Right ventricle myocardium superior (tissue), 1 donor: Measurements from ENCODE around the gene BFSP2. TPM values are rescaled to one million over a fixed set of nuclear protein-coding genes. Genes with fewer than 3 reads are reported as not detected.

Experiments used
- ATAC-seq: fragments of 200-7000 bp; cut with Tn5 transposase; one replicate; pipeline ENCODE4 v1.9.1; 2020; ENCODE audit warnings: mild to moderate bottlenecking; ENCODE audit not compliant: poor library complexity
- DNase-seq: peaks from one replicate; pipeline ENCODE4 v3.0.0-alpha.2; 2020
- intact Hi-C: fragments of 100-400 bp; cut with DNase I; formaldehyde crosslinking; loops from one replicate; pipeline ENCODE4 v1.11.2; 2022
- total RNA-seq: library from RNA; stranded (reverse); fragmentation: NEBNext Ultra II Directional; extraction: Animal tissue kit (Norgen Biotek cat#: 25700); gene quantifications from one replicate; pipeline ENCODE4 v1.2.1, GENCODE V29; 2021
- donor health status: DM: no; HTN: yes; CAD: no; lungs with severe emphysema.

The BFSP2 gene
- total RNA-seq, 1 donor from 2014 or later = not detected

- no peak for DNase-seq
- no peak for ATAC-seq
- intact Hi-C loops = no loop called here
Measured at GRCh38 chr3:133408961-133409360, 9.1 kb downstream of the BFSP2 start.

GRCh38 chr3:133410191-133410892 lies 10.5 kb downstream of the BFSP2 start:
- ATAC-seq (no peak), DNase-seq (no peak)
- intact Hi-C loops = no loop called here

- ATAC-seq (peak; percentile 59), DNase-seq (no peak)
- intact Hi-C loops = no loop called here
Measured at GRCh38 chr3:133412183-133413132, 12.6 kb downstream of the BFSP2 start.

DNA sequence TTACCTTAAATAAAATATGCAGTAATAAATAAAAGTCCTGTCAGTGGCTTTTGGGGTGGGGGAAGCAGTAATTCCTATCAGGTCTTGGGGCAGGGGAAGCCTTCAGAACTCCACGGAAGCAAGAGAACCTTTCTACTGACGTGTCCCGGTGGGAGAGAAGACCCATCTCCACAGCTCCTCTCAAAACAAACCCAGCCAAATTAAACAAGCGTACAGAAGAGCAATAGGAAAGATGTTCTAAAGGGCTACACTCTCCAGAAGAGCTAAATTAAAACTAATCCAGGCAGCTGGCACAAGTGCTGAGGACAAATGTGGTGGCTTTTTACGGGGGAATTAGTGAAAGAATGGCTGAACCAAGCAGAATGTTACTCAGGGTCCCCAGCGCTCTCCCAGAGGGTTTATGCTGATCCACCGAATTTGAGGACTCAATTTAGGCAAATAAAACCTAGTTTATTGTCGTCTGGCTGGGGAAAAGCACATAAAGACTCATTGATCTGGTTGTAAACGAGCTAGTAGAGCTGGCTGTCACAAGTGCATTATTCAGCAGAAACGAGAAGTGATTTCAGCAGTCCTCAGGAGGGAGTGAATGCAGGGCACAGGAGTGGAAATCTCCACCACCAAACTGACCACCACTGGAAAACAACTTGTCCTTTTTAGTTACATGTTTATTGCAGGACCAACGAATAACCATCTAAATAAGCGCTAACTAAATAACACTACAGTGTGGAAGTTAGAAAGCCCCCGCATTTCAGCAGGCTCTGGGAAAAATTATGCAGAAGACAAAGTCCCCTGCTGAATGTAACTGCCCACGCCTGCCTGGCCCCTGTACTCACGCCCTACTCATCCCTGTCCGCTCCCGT lies 13.5 kb downstream of the BFSP2 start:
- ATAC-seq (peak; percentile 74), DNase-seq (no peak)
- intact Hi-C loops = no loop called here

GRCh38 chr3:133414021-133414392 lies 14.2 kb downstream of the BFSP2 start:
- no peak for ATAC-seq
- intact Hi-C loops = no loop called here
- DNase-seq = no peak

- DNase-seq (no peak), ATAC-seq (no peak)
- intact Hi-C loops = no loop called here
Measured at GRCh38 chr3:133418361-133418760, 18.5 kb downstream of the BFSP2 start.

DNA sequence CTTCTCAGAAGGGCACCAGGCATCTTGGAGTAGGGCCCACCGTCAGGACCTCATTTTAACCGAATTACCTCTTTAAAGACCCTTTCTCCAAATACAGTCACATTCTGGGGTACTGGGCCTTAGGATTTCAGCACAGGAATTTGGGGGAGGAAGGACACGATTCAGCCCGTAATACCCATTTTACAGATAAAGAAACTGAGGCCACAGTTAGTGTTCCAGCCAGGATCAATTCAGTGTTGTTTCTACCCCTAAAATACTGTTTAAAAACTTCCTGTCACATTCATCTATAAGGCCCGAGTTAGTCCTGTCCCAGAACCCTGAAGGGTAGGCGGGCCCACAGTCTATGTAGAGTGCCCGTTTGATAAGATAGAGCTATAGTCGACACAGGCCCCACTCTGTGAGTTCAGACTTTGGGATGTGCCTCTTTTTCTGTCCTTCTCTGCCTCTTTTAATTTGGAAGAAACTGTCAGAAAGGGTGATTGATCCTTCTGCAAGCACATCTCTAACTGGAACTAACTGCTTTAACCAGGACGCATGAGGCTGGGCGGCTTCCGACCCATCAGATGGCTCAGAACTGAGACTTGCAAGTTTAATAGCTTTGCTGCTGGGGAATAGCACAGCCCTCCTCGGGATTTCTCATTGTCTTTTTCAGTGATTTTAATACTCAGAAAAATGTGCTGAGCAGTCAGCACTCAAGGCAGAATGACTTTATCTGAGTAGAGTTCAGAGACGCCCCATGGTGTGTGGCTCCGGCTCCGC lies 19.5 kb downstream of the BFSP2 start:
- ATAC-seq (no peak), DNase-seq (no peak)
- intact Hi-C loops = no loop called here

DNA sequence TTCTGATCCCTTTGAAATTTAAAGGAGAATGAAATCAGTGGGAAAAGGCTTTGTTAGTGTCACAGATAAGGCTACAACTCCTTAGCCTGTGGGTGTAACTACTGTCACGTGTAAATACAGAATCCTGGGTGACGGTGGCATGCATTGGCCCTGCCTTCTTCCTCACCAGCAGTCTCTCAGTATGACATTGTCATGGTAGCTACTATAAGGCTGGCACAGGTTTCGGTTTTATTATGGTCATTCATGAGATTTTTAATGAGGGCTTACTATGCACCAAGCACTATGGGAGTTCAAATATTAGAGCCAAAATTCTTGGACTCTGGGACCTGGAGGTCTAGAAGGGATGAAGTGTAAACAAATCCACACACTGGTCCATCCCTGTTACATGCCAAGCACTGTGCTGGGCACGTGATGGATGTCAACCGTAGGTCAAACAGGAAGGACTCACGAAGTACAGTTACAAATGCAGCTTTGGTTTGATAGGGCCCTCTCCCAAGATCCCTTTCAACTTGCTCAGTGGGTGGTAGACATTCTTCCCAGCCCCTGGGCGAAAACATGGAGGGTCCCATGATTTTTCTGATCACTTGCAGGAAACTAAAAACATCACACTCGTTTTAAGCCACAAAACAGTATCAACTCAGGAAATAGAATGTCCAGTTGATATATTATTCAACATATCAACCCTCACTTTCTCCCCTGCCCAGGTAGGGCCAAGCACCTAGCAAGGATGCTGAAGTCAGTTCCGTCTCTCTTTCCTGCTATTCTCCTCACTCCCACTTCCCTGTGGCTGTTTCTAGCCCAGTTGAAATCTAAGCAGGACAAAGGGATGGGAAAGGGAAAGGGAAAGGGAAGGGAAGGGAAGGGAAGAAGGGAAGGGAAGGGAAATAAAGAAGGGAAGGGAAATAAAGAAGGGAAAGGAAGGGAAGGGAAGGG lies 25.3 kb downstream of the BFSP2 start:
- ATAC-seq = no peak
- no peak for DNase-seq
- intact Hi-C loops = no loop called here

DNA sequence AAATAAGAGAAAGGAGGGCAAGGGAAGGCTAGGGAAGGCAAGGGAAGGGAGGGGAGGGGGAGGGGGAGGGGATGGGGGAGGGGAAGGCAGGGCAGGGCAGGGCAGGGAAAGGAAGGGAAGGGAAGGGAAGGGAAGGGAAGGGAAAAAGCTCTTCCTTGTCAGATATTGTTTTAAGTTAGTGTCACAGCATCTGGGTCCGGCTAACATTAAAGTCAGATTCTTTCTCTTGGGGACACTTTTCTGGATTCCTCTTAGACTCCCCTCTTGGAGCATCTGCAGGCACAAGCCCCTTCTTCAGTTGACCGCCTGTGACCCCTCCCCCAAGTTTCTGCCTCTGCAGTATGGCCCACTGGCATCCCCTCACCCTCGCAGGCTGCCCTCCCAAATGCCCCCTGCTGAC lies 26.0 kb downstream of the BFSP2 start:
- ATAC-seq = no peak
- intact Hi-C loops = no loop called here

GRCh38 chr3:133426721-133427120 lies 26.9 kb downstream of the BFSP2 start:
- DNase-seq = no peak
- intact Hi-C loops = no loop called here
- ATAC-seq = no peak

More for the DNA sequence above, 26.0 kb downstream of the BFSP2 start:
- no peak for DNase-seq

GRCh38 chr3:133428552-133428951 lies 28.7 kb downstream of the BFSP2 start:
- ATAC-seq (no peak), DNase-seq (no peak)
- intact Hi-C loops = no loop called here

- intact Hi-C loops = no loop called here
- ATAC-seq = no peak
- no peak for DNase-seq
Measured at GRCh38 chr3:133429063-133429462, 29.2 kb downstream of the BFSP2 start.

DNA sequence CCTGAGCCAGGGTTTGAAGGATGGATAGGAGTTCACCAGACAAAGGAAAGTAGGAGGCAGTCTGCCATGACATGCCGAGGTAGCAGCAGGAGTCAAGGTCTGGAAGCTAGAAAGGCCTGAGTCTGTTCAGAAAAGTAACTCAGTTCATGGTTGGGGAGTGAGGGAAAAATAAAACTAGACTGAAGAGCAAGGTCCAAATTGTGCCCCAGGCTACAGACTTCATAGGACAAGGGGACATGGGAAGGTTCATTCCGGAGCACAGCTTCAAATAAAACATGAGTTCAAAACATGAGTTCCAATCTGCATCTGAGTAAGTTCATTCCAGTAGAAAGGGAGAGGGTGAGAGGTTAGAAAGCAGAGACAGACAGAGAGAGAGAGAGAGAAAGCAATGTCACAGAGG lies 39.7 kb downstream of the BFSP2 start:
- intact Hi-C loops = no loop called here
- DNase-seq (no peak), ATAC-seq (no peak)

DNA sequence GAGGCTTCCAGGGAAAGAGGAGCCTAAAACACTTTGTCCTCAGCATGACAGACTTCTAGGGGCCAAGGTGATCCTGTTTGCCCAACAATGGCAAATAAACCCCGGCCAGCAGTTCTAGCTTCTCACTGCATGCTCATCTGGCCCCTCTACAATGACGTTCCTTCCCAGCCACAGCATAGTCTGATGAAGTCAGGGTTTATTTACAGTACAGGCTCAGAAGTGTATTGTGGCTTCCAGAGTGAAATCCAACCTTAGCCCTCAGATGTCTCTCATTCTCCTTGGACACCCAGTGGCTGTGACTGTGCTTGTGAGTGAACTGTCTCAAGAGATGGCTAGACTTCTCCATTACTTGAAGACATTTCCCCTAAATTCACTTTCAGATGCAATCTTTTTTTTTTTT lies 40.8 kb downstream of the BFSP2 start:
- DNase-seq (no peak), ATAC-seq (no peak)

GRCh38 chr3:133441867-133442270 lies 42.0 kb downstream of the BFSP2 start:
- DNase-seq (no peak), ATAC-seq (no peak)
- intact Hi-C loops = no loop called here

More for the DNA sequence above, 40.8 kb downstream of the BFSP2 start:
- intact Hi-C loops = no loop called here

- ATAC-seq (no peak), DNase-seq (no peak)
- intact Hi-C loops = no loop called here
Measured at GRCh38 chr3:133442518-133442917, 42.7 kb downstream of the BFSP2 start.

DNA sequence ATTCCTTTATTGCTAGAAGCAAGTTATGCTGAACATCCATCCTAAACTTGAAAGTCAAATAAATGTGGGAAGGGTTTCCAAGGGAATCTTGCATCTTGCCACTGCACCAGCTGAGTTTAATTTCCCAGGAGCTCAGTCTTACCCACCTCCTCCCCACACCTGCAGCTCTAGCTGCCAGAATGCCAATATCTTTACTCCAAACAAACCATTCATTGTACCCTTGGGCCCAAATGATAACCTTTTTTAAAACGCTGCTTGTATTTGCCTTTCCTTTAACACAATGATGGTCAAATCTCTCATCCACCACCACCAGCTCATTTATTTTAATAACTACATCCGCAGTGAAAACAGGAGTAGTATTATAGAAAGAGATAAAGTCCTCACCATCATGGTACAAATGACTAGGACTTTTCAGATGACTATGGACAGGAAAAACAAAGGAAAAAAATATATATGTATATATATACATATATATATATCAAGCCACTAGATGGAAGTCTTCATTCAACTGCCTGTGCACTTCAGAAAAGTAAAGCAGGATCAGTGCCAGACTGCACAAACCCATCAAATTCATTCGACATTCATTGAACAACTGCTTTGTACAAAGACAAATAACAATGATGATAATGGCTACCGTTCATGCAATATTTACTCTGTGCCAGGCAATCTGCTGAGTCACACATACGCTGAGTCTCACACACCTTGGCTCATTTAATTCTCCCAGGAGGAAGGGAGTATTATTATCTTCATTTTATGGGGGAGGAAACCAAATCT lies 44.0 kb downstream of the BFSP2 start:
- intact Hi-C loops = no loop called here
- ATAC-seq (no peak), DNase-seq (no peak)
